ENCODE data around the gene CHKB.

The CHKB gene

GRCh38 chr22:50561401-50562358 lies 21.0 kb downstream of the CHKB start:
- TF ChIP-seq FOXP2 (optimal IDR thresholded peaks at IDR 0.05; ENCODE audit: borderline replicate concordance, extremely low read depth, extremely low read length, insufficient read depth) (no peak), TAF1 (IDR thresholded peaks at IDR 0.05; ENCODE audit: borderline replicate concordance, insufficient read depth, low read length) (no peak), SIN3A (IDR thresholded peaks at IDR 0.05; ENCODE audit: borderline replicate concordance, insufficient read depth, low read length) (no peak), POLR2AphosphoS5 (IDR thresholded peaks at IDR 0.05; ENCODE audit: low read depth, low read length) (no peak)

GRCh38 chr22:50560034-50560433 lies 22.6 kb downstream of the CHKB start:
- no peak for TF ChIP-seq SIN3A (IDR thresholded peaks at IDR 0.05; ENCODE audit: borderline replicate concordance, insufficient read depth, low read length)
- no peak for TF ChIP-seq REST (IDR thresholded peaks at IDR 0.05; ENCODE audit: insufficient read depth in 1 of 2, low read depth in 2 of 2, low read length in 2 of 2)
- no peak for TF ChIP-seq FOXP2 (optimal IDR thresholded peaks at IDR 0.05; ENCODE audit: borderline replicate concordance, extremely low read depth, extremely low read length, insufficient read depth)
- no peak for TF ChIP-seq POLR2AphosphoS5 (IDR thresholded peaks at IDR 0.05; ENCODE audit: low read depth, low read length)
- no peak for TF ChIP-seq TAF1 (IDR thresholded peaks at IDR 0.05; ENCODE audit: borderline replicate concordance, insufficient read depth, low read length)

GRCh38 chr22:50556703-50557102 lies 25.9 kb downstream of the CHKB start:
- TF ChIP-seq SIN3A (IDR thresholded peaks at IDR 0.05; ENCODE audit: borderline replicate concordance, insufficient read depth, low read length) (no peak), REST (IDR thresholded peaks at IDR 0.05; ENCODE audit: insufficient read depth in 1 of 2, low read depth in 2 of 2, low read length in 2 of 2) (no peak), TAF1 (IDR thresholded peaks at IDR 0.05; ENCODE audit: borderline replicate concordance, insufficient read depth, low read length) (no peak), POLR2AphosphoS5 (IDR thresholded peaks at IDR 0.05; ENCODE audit: low read depth, low read length) (no peak)

GRCh38 chr22:50553310-50553709 lies 29.3 kb downstream of the CHKB start:
- no peak for TF ChIP-seq TAF1 (IDR thresholded peaks at IDR 0.05; ENCODE audit: borderline replicate concordance, insufficient read depth, low read length)
- TF ChIP-seq SIN3A (IDR thresholded peaks at IDR 0.05; ENCODE audit: borderline replicate concordance, insufficient read depth, low read length), result no peak
- no peak for TF ChIP-seq FOXP2 (optimal IDR thresholded peaks at IDR 0.05; ENCODE audit: borderline replicate concordance, extremely low read depth, extremely low read length, insufficient read depth)
- no peak for TF ChIP-seq POLR2AphosphoS5 (IDR thresholded peaks at IDR 0.05; ENCODE audit: low read depth, low read length)
- TF ChIP-seq REST (IDR thresholded peaks at IDR 0.05; ENCODE audit: insufficient read depth in 1 of 2, low read depth in 2 of 2, low read length in 2 of 2), result no peak

GRCh38 chr22:50551160-50551752 lies 31.4 kb downstream of the CHKB start:
- TF ChIP-seq TAF1 (IDR thresholded peaks at IDR 0.05; ENCODE audit: borderline replicate concordance, insufficient read depth, low read length) (no peak), POLR2AphosphoS5 (IDR thresholded peaks at IDR 0.05; ENCODE audit: low read depth, low read length) (no peak), SIN3A (IDR thresholded peaks at IDR 0.05; ENCODE audit: borderline replicate concordance, insufficient read depth, low read length) (no peak), REST (IDR thresholded peaks at IDR 0.05; ENCODE audit: insufficient read depth in 1 of 2, low read depth in 2 of 2, low read length in 2 of 2) (no peak), FOXP2 (optimal IDR thresholded peaks at IDR 0.05; ENCODE audit: borderline replicate concordance, extremely low read depth, extremely low read length, insufficient read depth) (no peak)
